Upper lobe of left lung (tissue), 6 donors: Measurements from ENCODE around the gene TOMM7. TPM values are rescaled to one million over a fixed set of nuclear protein-coding genes. Genes with fewer than 3 reads are reported as not detected.
"Not testable (repeated sequence)": the region's sequence is repeated elsewhere in the genome, so short reads cannot be mapped to it uniquely, and the experiment has no call there.

Experiments used
- ATAC-seq, 2 donors: fragments of 200-7000 bp; cut with Tn5 transposase; one replicate each; pipeline ENCODE4 v1.9.1; 2022; ENCODE audit warnings: mild to moderate bottlenecking in 2 of 2, moderate library complexity in 2 of 2; ENCODE audit not compliant: low FRiP score in 2 of 2
- DNase-seq, 2 donors: peaks; one replicate each; pipeline ENCODE4 v3.0.0-alpha.2; 2019 to 2020
- H3K27ac ChIP-seq, 4 donors: fragments of 200-600 bp; sonication (generic); one replicate each; pipeline ENCODE4 v1.5.1; 2016 to 2019
- H3K27me3 ChIP-seq, 4 donors: fragments of 200-600 bp; sonication (generic); one replicate each; pipeline ENCODE4 v1.5.1; 2017 to 2019
- H3K36me3 ChIP-seq, 4 donors: fragments of 200-600 bp; sonication (generic); one replicate each; pipeline ENCODE4 v1.5.1; 2016 to 2019
- H3K4me1 ChIP-seq, 4 donors: fragments of 200-600 bp; sonication (generic); one replicate each; pipeline ENCODE4 v1.5.1; 2018 to 2019
- H3K4me3 ChIP-seq, 4 donors: fragments of 200-600 bp; sonication (generic); one replicate each; pipeline ENCODE4 v1.5.1; 2017 to 2019; ENCODE audit warnings: mild to moderate bottlenecking in 2 of 4, moderate library complexity in 1 of 4
- H3K9me3 ChIP-seq, 4 donors: fragments of 200-600 bp; sonication (generic); one replicate each; pipeline ENCODE4 v1.5.1; 2018 to 2019
- EP300 ChIP-seq, 4 donors: sonication (generic); formaldehyde crosslinking; IDR thresholded peaks; one replicate each; pipeline ENCODE4 v1.5.1; 2017; ENCODE audit warnings: antibody characterized with exemption in 4 of 4, control low read depth in 2 of 4
- POLR2A ChIP-seq, 4 donors: fragments of 450-650 bp; IDR thresholded peaks; one replicate each; pipeline ENCODE4 v1.5.1; 2016 to 2017; ENCODE audit warnings: antibody characterized with exemption in 4 of 4, mild to moderate bottlenecking in 2 of 4
- POLR2AphosphoS5 ChIP-seq, 2 donors: sonication (generic); formaldehyde crosslinking; IDR thresholded peaks; one replicate each; pipeline ENCODE4 v1.5.1; 2017; ENCODE audit warnings: antibody characterized with exemption in 2 of 2
- WGBS, 2 donors: methylation state at CpG; one replicate each; pipeline ENCODE4 v1.1.5; 2017 to 2018; 5-methylcytosine and 5-hydroxymethylcytosine counted together
- total RNA-seq, 6 donors: library from RNA; depleted of rRNA in 4 of 6; stranded (reverse); fragments of >200 nt in 4 of 6; gene quantifications; one replicate each; pipeline versions ENCODE4 v1.1.0 to v1.2.1, GENCODE V29; 2016 to 2021
- TF ChIP-seq, protein P1 (sequence below), 6 experiments: fragments of 450-650 bp in 4 of 6; fragments of 200-600 bp in 2 of 6; sonication (generic) in 2 of 6; IDR thresholded peaks; one replicate each; pipeline ENCODE4 v1.5.1; 2016 to 2019; ENCODE audit warnings: antibody characterized with exemption in 6 of 6
- donor health status: DM: no; HTN: no; CAD: no; lungs with moderate emphysema.
- donor health status: DM: no; HTN: yes; CAD: no; lungs with severe emphysema.

The TOMM7 gene
- total RNA-seq, 6 donors from 2014 or later = 42.4 to 387 (median 171) TPM

DNA sequence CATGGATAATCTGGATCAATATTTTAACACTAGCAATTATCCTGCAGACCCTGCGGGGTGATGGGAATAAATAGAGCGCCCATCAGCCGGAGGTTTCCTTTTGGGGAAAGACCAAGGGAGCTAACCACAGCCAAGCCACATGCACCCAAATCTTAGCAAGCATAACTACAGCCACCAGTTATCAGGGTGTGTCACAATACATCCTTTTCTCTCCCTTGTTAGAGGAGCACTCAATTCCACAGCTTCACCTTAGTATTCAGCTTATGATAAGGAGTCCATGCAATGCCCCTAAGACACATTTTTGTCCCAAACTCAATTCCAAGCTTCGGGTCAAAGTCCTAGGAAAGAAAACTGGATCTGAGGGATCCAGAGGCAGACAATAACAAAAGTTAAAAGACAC is 15.9 kb downstream of the TOMM7 start:
- Histone ChIP-seq H3K36me3 (peaks cover 0 to 11% (median 2%) of the 10 kb centered on the region in 4 donors), H3K9me3 (no peaks in the 10 kb centered on the region), H3K4me1 (no peaks in the 10 kb centered on the region), H3K4me3 (no peak overlapping the region), H3K27me3 (no peaks in the 10 kb centered on the region), H3K27ac (no peak overlapping the region)
- no peak for ATAC-seq
- no peak for DNase-seq
- no peak for TF ChIP-seq POLR2AphosphoS5 (IDR thresholded peaks at IDR 0.05)
- no peak for TF ChIP-seq EP300 (IDR thresholded peaks at IDR 0.05)
- no peak for TF ChIP-seq POLR2A (IDR thresholded peaks at IDR 0.05)
- TF ChIP-seq, protein P1, sequence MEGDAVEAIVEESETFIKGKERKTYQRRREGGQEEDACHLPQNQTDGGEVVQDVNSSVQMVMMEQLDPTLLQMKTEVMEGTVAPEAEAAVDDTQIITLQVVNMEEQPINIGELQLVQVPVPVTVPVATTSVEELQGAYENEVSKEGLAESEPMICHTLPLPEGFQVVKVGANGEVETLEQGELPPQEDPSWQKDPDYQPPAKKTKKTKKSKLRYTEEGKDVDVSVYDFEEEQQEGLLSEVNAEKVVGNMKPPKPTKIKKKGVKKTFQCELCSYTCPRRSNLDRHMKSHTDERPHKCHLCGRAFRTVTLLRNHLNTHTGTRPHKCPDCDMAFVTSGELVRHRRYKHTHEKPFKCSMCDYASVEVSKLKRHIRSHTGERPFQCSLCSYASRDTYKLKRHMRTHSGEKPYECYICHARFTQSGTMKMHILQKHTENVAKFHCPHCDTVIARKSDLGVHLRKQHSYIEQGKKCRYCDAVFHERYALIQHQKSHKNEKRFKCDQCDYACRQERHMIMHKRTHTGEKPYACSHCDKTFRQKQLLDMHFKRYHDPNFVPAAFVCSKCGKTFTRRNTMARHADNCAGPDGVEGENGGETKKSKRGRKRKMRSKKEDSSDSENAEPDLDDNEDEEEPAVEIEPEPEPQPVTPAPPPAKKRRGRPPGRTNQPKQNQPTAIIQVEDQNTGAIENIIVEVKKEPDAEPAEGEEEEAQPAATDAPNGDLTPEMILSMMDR (IDR thresholded peaks at IDR 0.05) = no peak
- 82 to 86% methylated on average over 4 of the region's 4 CpGs for WGBS, 2 donors

DNA sequence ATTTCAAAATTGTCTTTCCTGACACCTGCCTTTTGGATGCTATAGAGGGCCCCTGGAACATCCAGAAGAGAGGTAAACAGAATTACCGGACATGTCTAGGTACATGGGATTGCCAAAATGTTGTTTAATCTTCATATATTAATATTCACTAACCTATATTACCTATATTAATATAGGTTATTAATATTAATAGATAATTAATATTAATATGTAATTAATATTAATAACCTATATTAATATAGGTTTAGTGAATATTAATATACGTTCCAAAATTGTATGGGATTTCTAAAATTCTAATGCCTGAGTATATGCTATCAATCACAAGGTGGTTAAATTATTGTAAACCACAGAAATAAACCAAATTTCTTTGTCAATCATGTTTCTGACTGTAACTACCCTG is 17.4 kb downstream of the TOMM7 start:
- ATAC-seq (no peak), DNase-seq (no peak)
- WGBS, 2 donors = 85 to 93% methylated on average over 2 of the region's 2 CpGs
- no peaks in the 10 kb centered on the region for H3K9me3 ChIP-seq
- no peaks in the 10 kb centered on the region for H3K27me3 ChIP-seq
- no peak for TF ChIP-seq POLR2AphosphoS5 (IDR thresholded peaks at IDR 0.05)
- TF ChIP-seq, protein P1 (IDR thresholded peaks at IDR 0.05) = no peak
- no peak for TF ChIP-seq POLR2A (IDR thresholded peaks at IDR 0.05)
- no peak for TF ChIP-seq EP300 (IDR thresholded peaks at IDR 0.05)
- H3K27ac ChIP-seq = no peak overlapping the region
- H3K4me3 ChIP-seq = no peak overlapping the region
- no peaks in the 10 kb centered on the region for H3K36me3 ChIP-seq
- H3K4me1 ChIP-seq = no peaks in the 10 kb centered on the region

DNA sequence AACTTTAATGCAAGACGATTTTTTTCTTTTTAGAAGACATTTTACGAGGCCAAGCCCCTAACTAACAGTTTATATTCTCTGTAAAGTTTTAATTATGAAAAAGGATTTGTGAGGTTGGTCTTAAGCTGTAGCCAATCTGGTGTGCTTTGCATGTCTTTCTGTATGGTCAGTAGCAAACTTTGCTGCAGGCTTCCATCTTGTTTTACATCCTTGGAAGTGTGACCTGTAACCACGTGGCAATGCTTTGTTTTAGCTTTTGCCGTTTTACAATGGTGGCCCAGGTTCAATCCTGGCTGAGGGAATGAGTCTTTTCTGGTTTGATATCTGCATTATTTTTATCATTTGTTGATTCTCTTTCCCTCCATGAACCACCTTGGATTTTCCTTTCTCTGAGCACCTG is 19.8 kb downstream of the TOMM7 start:
- not testable (repeated sequence) for ATAC-seq, H3K27me3 ChIP-seq, H3K9me3 ChIP-seq, H3K4me1 ChIP-seq, DNase-seq, H3K36me3 ChIP-seq, H3K27ac ChIP-seq, H3K4me3 ChIP-seq
- WGBS, 2 donors = 79 to 84% methylated on average over 4 of the region's 4 CpGs

DNA sequence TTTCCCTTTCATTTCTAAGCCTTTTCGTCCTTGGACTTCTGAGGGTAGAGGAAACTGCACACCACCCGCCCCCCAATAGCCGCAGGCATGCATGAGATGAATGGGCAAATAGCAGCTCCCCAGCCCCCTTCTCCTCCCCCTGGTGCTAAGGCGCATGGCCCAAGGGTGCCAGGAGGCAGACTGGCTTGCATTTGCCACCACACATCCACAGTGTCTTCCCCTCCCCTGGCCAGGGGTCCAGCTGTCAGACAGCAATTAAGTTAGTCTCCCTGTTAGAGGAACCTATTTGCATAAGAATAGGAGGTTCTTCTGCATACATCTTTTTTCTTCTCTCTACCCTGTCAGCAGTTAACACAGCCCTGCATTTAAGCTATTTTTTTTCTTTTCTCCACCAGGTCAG is 20.2 kb downstream of the TOMM7 start:
- Histone ChIP-seq H3K36me3 (no peaks in the 10 kb centered on the region), H3K27me3 (no peaks in the 10 kb centered on the region), H3K4me1 (no peaks in the 10 kb centered on the region), H3K27ac (no peak overlapping the region), H3K4me3 (no peak overlapping the region), H3K9me3 (no peaks in the 10 kb centered on the region)
- no peak for ATAC-seq
- WGBS, 2 donors = 91 to 93% methylated on average over 4 of the region's 4 CpGs
- no peak for TF ChIP-seq EP300 (IDR thresholded peaks at IDR 0.05)
- no peak for TF ChIP-seq POLR2A (IDR thresholded peaks at IDR 0.05)
- no peak for TF ChIP-seq POLR2AphosphoS5 (IDR thresholded peaks at IDR 0.05)
- TF ChIP-seq, protein P1 (IDR thresholded peaks at IDR 0.05) = no peak
- no peak for DNase-seq

DNA sequence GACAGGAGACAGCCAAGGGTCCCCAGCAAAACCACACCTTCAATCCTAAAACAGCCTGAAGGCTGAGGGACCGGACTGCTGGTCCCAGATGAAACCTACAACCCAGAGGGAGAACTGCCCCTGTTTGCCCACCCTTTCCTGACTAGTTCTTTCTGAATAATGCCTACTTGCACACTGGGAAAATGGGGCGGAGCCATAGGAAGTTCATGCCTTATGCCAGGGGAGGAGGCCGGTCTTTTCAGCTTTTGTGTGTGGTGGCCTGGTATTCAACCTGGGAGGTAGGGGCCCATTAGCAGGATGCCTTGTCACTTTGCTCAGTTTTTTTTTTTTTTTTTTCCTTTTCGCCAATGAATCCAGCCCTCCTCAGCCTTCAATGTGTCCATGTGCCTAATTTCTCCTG is 20.7 kb downstream of the TOMM7 start:
- Histone ChIP-seq H3K36me3 (no peaks in the 10 kb centered on the region), H3K27me3 (no peaks in the 10 kb centered on the region), H3K27ac (no peak overlapping the region), H3K4me1 (no peaks in the 10 kb centered on the region), H3K9me3 (no peaks in the 10 kb centered on the region), H3K4me3 (no peak overlapping the region)
- no peak for ATAC-seq
- 86 to 91% methylated on average over 4 of the region's 4 CpGs for WGBS, 2 donors
- TF ChIP-seq POLR2AphosphoS5 (IDR thresholded peaks at IDR 0.05) = no peak
- no peak for DNase-seq

DNA sequence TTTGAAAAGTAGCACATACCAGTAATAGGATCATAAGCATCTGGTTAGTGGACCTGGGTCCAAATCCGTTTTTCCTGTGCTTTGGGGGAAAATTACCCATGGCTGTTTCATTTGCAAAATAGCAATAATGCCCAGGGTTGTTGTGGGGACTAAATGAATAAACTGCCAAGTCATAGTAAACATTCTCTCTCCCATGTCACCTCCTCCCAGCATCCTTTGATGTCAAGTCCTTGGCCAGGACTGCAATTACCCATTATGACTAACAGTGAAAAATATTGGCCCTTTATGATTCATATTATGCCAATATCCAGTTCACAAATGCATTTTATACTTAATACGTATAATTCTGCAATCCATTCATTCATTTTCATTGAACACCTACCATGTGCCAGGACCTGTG is 23.0 kb downstream of the TOMM7 start:
- 68 to 79% methylated on average over 2 of the region's 2 CpGs for WGBS, 2 donors
- Histone ChIP-seq H3K27me3 (no peaks in the 10 kb centered on the region), H3K27ac (no peak overlapping the region), H3K36me3 (no peaks in the 10 kb centered on the region), H3K9me3 (no peaks in the 10 kb centered on the region), H3K4me3 (no peak overlapping the region), H3K4me1 (no peaks in the 10 kb centered on the region)
- TF ChIP-seq POLR2A (IDR thresholded peaks at IDR 0.05) = no peak
- TF ChIP-seq POLR2AphosphoS5 (IDR thresholded peaks at IDR 0.05) = no peak
- TF ChIP-seq, protein P1 (IDR thresholded peaks at IDR 0.05) = no peak
- no peak for TF ChIP-seq EP300 (IDR thresholded peaks at IDR 0.05)
- no peak for ATAC-seq
- DNase-seq = no peak
